Right renal cortex interstitium (tissue), 3 donors: Measurements from ENCODE around the gene CALN1. TPM values are rescaled to one million over a fixed set of nuclear protein-coding genes. Genes with fewer than 3 reads are reported as not detected.
"Not testable (repeated sequence)": the region's sequence is repeated elsewhere in the genome, so short reads cannot be mapped to it uniquely, and the experiment has no call there.

Experiments used
- DNase-seq, 3 donors: peaks; one replicate each; pipeline ENCODE4 v3.0.0-alpha.2; 2013; ENCODE audit warnings: low read depth in 3 of 3, low spot score in 2 of 3
- polyA plus RNA-seq, 3 donors: library from polyadenylated mRNA; unstranded; fragments of 120-200 nt; gene quantifications; one replicate each; pipeline ENCODE4 v1.2.1, GENCODE V29; 2013; ENCODE audit not compliant: insufficient read length in 3 of 3

CALN1 gene
- polyA plus RNA-seq, 3 donors: 0.53 to 0.83 (median 0.61) TPM

GRCh38 chr7:72111086-72111485 lies 301.1 kb downstream of the CALN1 start:
- DNase-seq: no peak

DNA sequence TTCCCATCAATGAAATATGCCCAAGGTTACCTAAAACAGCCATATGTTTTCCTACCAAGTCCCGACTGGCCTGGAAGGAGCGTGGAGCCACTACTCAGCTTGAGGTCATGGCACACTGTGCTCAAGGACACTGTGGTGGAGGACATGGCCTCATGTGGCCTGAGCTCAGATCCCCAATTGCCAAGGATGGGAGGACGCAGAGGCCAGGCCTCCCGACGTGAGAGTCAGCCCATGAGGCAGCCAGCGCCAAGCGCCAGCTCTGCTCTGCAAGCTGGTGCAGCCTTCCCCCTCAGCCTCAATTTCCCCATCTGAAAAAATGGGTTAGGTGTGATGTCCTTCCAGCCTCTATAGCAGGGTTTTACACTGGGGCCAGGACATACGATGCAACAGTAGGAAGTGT lies 302.6 kb downstream of the CALN1 start:
- no peak for DNase-seq

GRCh38 chr7:72106405-72106804 lies 305.7 kb downstream of the CALN1 start:
- no peak for DNase-seq

DNA sequence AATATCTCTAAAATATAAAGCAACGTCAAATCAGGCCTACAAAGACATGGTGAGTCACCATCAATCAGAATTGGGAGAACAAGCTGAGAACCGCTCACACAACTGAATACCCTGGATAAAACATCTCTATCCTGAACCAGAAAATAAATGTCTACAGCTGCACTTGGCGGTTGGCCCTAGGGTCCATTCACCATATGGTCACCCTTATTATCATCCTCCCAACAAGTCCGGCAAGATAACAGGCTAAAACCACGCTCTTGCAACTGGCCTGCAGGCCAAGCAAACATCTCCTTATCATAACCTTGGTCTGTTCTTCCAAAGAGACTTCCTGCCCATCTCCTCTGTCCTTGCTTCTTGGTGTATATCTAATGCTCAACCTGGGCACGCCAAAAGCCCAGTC lies 310.7 kb downstream of the CALN1 start:
- no peak for DNase-seq

DNA sequence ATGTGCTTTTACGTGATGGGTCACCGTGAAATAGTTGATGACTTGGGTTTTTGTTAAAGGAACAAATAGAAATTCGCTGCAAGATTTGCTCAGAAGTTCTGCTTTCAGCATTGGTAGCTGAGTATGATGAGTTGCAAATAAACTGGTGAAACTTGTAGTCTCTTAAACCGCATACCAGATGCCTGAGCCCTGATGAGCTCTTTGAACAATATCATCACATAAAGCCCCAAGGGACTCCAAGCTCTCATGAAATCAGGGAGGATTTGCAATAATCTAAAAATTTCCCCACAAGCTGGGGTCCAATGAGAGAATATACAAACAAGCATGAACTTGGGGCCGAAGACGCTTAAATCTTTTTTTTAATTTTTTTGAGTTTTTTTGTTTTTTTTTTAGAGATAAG lies 312.4 kb downstream of the CALN1 start:
- DNase-seq: no peak

DNA sequence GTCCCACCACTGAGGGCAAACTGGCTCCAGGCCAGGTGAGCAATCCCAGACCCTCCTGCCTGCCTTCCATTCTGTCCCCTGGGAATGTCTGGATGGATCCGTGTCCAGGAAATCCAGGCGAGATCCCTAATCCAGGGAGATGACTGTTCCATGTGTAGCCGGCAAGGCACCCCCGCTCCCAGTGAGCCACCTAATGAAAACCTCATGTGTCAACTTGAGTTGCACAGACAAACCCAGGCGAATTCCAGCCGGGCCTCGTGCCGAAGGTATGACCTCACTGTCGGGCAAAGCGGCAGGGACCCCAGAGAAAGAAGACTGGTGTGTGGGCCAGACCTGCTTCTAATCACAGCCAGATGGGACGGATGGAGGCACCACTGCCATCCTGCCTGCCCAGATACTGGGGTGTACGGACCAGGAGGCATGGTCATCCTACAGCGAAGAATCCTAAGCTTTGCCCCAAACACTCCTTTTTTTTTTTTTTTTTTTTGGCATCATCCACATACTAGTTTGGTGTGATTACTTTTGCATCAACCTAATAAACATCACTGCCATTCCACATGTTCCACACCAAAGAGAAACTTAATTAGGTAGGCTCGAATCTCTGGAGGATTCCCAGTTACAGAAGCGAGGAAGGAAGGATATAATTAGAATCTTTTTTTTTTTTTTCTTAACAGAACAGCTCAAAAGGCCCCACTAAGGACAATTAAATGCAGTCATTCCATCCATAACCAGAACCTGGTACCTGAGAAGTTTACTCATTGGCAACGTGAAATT lies 313.1 kb downstream of the CALN1 start:
- DNase-seq: no peak

- no peak for DNase-seq
Observed at GRCh38 chr7:72097226-72097625, 314.9 kb downstream of the CALN1 start.

DNA sequence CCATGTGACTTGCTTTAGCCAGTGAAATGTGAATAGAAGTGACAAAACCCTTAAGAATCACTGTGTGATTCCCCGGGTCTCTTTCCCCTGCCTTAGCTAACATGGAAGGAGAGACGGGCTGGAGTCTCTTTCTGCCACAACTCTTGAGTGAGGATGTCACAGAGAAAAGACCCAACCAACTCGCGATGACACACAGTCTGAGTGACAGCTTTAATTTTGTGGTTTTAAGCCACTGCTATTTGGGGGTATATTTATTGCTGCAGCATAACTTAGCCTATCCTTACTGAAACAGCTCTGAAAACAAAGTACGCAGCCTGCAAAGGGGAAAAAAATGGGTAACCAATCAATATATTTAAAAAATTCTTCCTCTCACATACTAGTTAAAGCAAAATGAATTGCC lies 319.4 kb downstream of the CALN1 start:
- DNase-seq: no peak

GRCh38 chr7:72087926-72088325 lies 324.2 kb downstream of the CALN1 start:
- DNase-seq: no peak

DNA sequence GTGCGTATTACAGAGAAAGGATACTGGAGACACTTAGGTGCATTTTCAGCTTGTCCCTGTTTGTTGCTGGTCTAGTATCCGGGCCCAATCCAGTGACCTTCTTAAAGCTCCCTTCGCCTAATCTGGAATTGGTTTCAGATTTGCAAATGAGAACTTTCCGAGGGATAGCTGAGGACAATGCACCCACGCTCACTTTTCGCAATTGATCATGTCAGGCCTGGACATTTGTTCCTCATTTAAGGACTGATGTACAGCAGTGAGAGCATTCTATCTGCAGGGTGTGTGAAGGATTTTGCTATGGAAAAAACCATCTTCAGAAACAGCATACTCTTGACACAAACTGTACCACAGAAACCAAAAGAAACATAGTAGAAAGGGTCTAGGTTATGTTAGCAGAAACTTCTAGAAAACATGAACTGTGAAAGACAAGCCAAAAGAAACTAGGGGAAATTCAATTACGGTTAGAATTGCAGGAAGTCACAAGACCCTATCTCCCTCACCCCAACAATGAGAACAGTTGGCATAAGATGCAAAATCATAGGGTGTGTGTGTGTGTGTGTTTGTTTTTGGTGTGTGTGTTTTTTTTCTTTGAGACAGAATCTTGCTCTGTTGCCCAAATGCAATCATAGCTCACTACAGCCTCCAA lies 331.1 kb downstream of the CALN1 start:
- DNase-seq: no peak

DNA sequence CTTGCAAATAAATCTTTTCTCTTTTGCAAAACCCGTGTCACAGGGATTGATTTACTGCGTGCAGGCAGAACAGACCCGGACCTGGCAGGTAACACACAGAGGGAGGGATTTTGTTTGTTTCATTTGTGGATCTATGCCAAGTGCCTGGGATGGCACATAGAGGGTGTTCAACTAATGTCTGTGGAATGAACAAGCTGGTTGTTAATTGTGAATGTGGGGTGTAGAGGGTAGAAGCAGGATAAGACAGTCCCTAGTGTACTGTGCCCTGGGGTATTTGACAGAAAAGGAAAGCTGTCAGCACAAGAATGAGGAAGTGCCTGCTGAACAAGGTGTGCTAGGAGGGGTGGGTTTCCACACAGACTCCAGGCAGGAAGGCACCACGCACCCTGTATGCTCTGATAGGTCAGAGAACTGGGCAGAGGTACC lies 331.8 kb downstream of the CALN1 start:
- DNase-seq: no peak

- no peak for DNase-seq
Observed at GRCh38 chr7:72078856-72079255, 333.3 kb downstream of the CALN1 start.

GRCh38 chr7:72078301-72078700 lies 333.8 kb downstream of the CALN1 start:
- DNase-seq: no peak

GRCh38 chr7:72077786-72078185 lies 334.4 kb downstream of the CALN1 start:
- DNase-seq: no peak

GRCh38 chr7:72072901-72073300 lies 339.2 kb downstream of the CALN1 start:
- no peak for DNase-seq

- no peak for DNase-seq
Observed at GRCh38 chr7:72069263-72069662, 342.9 kb downstream of the CALN1 start.

- DNase-seq: not testable (repeated sequence)
Observed at GRCh38 chr7:72065764-72066163, 346.4 kb downstream of the CALN1 start.

GRCh38 chr7:72064916-72065315 lies 347.2 kb downstream of the CALN1 start:
- no peak for DNase-seq

GRCh38 chr7:72063330-72063729 lies 348.8 kb downstream of the CALN1 start:
- no peak for DNase-seq

DNA sequence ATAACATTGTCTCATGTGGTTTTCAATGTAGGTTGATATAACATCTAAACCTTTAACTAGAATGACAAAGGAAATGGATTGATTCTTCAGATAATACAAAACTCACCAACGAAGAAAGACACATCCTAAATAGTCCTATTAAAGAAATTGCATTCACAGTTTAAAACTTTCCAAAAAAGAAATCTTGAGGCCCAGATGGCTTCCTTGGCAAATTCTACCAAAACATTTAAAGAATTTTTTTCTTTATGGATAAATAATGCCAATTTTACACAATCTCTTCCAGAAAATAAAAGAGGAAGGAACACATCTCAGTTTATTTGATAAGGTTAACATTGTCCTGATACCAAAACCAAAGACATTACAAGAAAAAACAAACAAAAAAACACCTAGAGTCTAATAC lies 349.5 kb downstream of the CALN1 start:
- DNase-seq: no peak

DNA sequence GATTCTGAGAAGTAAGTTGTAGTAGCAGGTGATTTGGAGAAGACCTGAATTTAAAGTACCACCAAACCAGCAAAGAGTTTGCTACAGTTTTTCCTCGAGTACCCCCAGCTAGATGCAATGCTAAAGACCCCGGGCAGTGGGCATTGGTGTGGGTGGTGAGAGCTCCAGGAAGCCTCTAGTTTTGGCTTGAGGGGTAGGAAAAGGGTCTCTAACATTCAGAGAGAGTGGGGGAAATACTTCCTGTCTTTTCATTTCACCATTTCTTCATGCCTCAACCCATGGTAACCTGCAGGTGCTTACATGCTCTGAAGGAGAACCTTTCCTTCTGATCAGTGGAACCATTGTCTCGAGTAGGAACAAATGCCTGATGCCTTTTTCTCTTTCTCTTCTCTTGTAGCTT lies 352.2 kb downstream of the CALN1 start:
- DNase-seq: no peak

DNA sequence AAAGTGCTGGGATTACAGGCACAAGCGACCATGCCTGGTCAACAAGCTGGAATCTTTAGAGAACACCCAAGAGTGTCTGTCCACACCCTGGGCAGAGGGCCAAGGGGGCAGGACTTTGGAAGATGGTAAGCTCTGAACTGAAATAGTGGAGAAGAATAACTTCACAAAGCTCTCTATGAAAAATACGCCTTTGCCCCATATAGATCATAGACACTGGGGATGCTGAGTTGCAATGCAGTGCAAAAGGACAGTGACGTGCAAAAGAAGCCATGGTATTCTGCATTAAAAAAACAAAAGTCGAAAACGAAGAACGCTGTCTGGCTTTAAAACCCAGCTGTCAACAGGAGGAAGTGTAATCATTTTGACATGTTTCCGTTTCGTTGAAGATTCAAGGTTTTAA lies 353.6 kb downstream of the CALN1 start:
- DNase-seq: no peak
